ENCODE measurements around the gene HHAT. TPM values are rescaled to one million over a fixed set of nuclear protein-coding genes. Genes with fewer than 3 reads are reported as not detected.

The HHAT gene
- total and polyA plus RNA-seq, 9 of the 15 experiments (the other 6 are each of a cell fraction or from before 2014, with no cell fraction given) = 0.07 to 0.16 (median 0.13) TPM; not detected in 1

- H3K36me3 ChIP-seq (ENCODE audit: control insufficient read depth, insufficient read depth, low read length) = no peaks in the 10 kb centered on the region
- no TSS peak for BruUV-seq (replicated peaks)
- no peak overlapping the region for H3K4me3 ChIP-seq
- WGBS (ENCODE audit: insufficient coverage, low coverage, missing lambda C conversion rate) = 0% methylated on average over 6 of the region's 7 CpGs
- H3K27ac ChIP-seq (ENCODE audit: extremely low read depth, low read depth, low read length) = no peak overlapping the region
- no peak for FAIRE-seq
- no peaks in the 10 kb centered on the region for H3K9me1 ChIP-seq (ENCODE audit: control insufficient read depth, insufficient read depth, low read length)
- no peaks in the 10 kb centered on the region for H3K79me2 ChIP-seq (ENCODE audit: control insufficient read depth, insufficient read depth, low read length)
- H3K27me3 ChIP-seq (ENCODE audit: control insufficient read depth in 2 of 2, insufficient read depth in 2 of 2, low read length in 2 of 2) = peaks cover 0 to 8% of the 10 kb centered on the region in 2 experiments; a peak in 3 of 5 replicates
- intact Hi-C loops (cut with micrococcal nuclease) (loop anchor here (5.0 to 10.0 kb wide), 3 partner anchors 136 to 1066 kb away; no protein-coding TSS in a partner anchor), in situ Hi-C loops (cut with MboI) (no loop called here)
- CTCF ChIA-PET (ENCODE audit: low intra/inter-chr PET ratio) = no interaction called here
- no peak overlapping the region for H3K9ac ChIP-seq (ENCODE audit: insufficient read depth in 1 of 2, low read depth in 2 of 2, low read length in 2 of 2)
- no peak overlapping the region for H3K4me2 ChIP-seq (ENCODE audit: insufficient read depth, low read length)
- no peaks in the 10 kb centered on the region for H3K4me1 ChIP-seq (replicated peaks in 1 of 2; ENCODE audit: control insufficient read depth in 2 of 2, insufficient read depth in 2 of 2, low read length in 2 of 2)
- no peaks in the 10 kb centered on the region for H3K9me3 ChIP-seq (replicated peaks; ENCODE audit: control insufficient read depth, insufficient read depth, low read depth, low read length)
- no peak for ATAC-seq
- POLR2A ChIA-PET = no interaction called here
- H2AFZ ChIP-seq (ENCODE audit: low read depth, low read length) = no peak overlapping the region
- H4K20me1 ChIP-seq (replicated peaks; ENCODE audit: control insufficient read depth, insufficient read depth, low read length) = no peaks in the 10 kb centered on the region
- no peak for DNase-seq (ENCODE audit: extremely low read depth in 1 of 4, low spot score in 3 of 4)
- TF ChIP-seq MGA (IDR thresholded peaks at IDR 0.05) (no peak), ZNF75A (CRISPR knock-in tag; IDR thresholded peaks at IDR 0.05) (no peak), SNAPC5 (CRISPR knock-in tag; IDR thresholded peaks at IDR 0.05) (no peak), ZBTB11 (CRISPR knock-in tag; IDR thresholded peaks at IDR 0.05) (no peak), ARID1B (IDR thresholded peaks at IDR 0.05) (no peak), MBD2 (IDR thresholded peaks at IDR 0.05; ENCODE audit: borderline replicate concordance, low read depth) (no peak), RBM22 (IDR thresholded peaks at IDR 0.05; ENCODE audit: low read depth, low read length, poor library complexity, severe bottlenecking) (no peak)
These were observed 117.2 kb downstream of the HHAT start for GRCh38 chr1:210445931-210446330.
